GM12801 (cell line): ENCODE results near the gene TFAP2C.

ENCODE experiments used
- TF ChIP-seq, protein P1 (sequence below): IDR thresholded peaks from one replicate; pipeline ENCODE4 v1.5.1; 2011; ENCODE audit warnings: control low read depth; ENCODE audit not compliant: insufficient read length; ENCODE audit errors: extremely low read depth

TFAP2C gene

GRCh38 chr20:56683077-56683865 lies 54.2 kb downstream of the TFAP2C start:
- TF ChIP-seq, protein P1, sequence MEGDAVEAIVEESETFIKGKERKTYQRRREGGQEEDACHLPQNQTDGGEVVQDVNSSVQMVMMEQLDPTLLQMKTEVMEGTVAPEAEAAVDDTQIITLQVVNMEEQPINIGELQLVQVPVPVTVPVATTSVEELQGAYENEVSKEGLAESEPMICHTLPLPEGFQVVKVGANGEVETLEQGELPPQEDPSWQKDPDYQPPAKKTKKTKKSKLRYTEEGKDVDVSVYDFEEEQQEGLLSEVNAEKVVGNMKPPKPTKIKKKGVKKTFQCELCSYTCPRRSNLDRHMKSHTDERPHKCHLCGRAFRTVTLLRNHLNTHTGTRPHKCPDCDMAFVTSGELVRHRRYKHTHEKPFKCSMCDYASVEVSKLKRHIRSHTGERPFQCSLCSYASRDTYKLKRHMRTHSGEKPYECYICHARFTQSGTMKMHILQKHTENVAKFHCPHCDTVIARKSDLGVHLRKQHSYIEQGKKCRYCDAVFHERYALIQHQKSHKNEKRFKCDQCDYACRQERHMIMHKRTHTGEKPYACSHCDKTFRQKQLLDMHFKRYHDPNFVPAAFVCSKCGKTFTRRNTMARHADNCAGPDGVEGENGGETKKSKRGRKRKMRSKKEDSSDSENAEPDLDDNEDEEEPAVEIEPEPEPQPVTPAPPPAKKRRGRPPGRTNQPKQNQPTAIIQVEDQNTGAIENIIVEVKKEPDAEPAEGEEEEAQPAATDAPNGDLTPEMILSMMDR = no peak

GRCh38 chr20:56685879-56686278 lies 56.8 kb downstream of the TFAP2C start:
- TF ChIP-seq, protein P1 = no peak

GRCh38 chr20:56687061-56687460 lies 58.0 kb downstream of the TFAP2C start:
- TF ChIP-seq, protein P1 = no peak

GRCh38 chr20:56688106-56688505 lies 59.0 kb downstream of the TFAP2C start:
- TF ChIP-seq, protein P1 = no peak
